Keratinocyte (primary cell): Measurements from ENCODE around the gene NLGN1.

Source experiments
- EZH2 ChIP-seq: IDR thresholded peaks from one replicate; pipeline ENCODE4 v1.6.1; 2012; ENCODE audit warnings: inconsistent platforms, mild to moderate bottlenecking, low read length, moderate library complexity
- TF ChIP-seq, protein P1 (sequence below), 3 experiments: IDR thresholded peaks in 1 of 3; conservative IDR thresholded peaks in 1 of 3; optimal IDR thresholded peaks in 1 of 3; 2 replicates in 2 of 3; 3 replicates in 1 of 3; pipeline versions ENCODE3 to v1.5.1; 2011; ENCODE audit warnings: low read length in 3 of 3, mild to moderate bottlenecking in 3 of 3, moderate library complexity in 2 of 3, control low read depth in 1 of 3, inconsistent platforms in 1 of 3; ENCODE audit not compliant: insufficient read depth in 2 of 3; ENCODE audit errors: extremely low read depth in 1 of 3

DNA sequence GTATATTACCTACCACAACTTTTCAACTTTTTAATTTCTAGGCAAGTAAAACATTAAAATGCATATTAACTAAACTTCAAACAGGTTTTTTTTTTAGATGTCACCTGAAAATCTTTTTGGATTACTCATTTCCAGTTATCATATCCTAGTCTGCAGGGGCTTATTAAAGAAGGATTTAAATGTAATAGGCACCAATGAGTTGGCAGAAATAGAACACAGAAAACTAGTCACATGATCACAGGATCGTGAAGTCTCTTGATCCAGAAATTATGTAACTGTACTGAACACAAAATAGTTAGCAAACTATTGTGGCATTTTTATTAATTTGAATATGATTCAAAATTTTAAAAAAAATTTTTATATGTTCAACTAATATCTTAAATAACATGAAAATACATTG lies 807.2 kb downstream of the NLGN1 start:
- TF ChIP-seq, protein P1, sequence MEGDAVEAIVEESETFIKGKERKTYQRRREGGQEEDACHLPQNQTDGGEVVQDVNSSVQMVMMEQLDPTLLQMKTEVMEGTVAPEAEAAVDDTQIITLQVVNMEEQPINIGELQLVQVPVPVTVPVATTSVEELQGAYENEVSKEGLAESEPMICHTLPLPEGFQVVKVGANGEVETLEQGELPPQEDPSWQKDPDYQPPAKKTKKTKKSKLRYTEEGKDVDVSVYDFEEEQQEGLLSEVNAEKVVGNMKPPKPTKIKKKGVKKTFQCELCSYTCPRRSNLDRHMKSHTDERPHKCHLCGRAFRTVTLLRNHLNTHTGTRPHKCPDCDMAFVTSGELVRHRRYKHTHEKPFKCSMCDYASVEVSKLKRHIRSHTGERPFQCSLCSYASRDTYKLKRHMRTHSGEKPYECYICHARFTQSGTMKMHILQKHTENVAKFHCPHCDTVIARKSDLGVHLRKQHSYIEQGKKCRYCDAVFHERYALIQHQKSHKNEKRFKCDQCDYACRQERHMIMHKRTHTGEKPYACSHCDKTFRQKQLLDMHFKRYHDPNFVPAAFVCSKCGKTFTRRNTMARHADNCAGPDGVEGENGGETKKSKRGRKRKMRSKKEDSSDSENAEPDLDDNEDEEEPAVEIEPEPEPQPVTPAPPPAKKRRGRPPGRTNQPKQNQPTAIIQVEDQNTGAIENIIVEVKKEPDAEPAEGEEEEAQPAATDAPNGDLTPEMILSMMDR (optimal IDR thresholded peaks at IDR 0.05 in 1 of 3, IDR thresholded peaks at IDR 0.05 in 1 of 3, conservative IDR thresholded peaks at IDR 0.05 in 1 of 3; ENCODE audit: extremely low read depth in 1 of 3, insufficient read depth in 2 of 3, low read length in 3 of 3), result no peak
- no peak for TF ChIP-seq EZH2
